ENCODE results near the gene SMIM5. TPM values are rescaled to one million over a fixed set of nuclear protein-coding genes. Genes with fewer than 3 reads are reported as not detected.

Gene SMIM5
- total RNA-seq, 4 donors from 2014 or later: 7.1 to 11.9 (median 9.5) TPM

- intact Hi-C loops (cut with DNase I; ENCODE audit: low total_unique reads): no loop called here
- no peak for DNase-seq (ENCODE audit: low spot score in 2 of 2)
- TF ChIP-seq POLR2A (IDR thresholded peaks at IDR 0.05): no peak
- 66 to 72% methylated on average over 7 of the region's 7 CpGs for WGBS, 2 donors
- H3K4me3 ChIP-seq (ENCODE audit: low read depth, poor library complexity, severe bottlenecking): no peak overlapping the region
Measured at GRCh38 chr17:75642182-75642783, 9.0 kb downstream of the SMIM5 start.

- no peak overlapping the region for H3K4me3 ChIP-seq (ENCODE audit: low read depth, poor library complexity, severe bottlenecking)
- intact Hi-C loops (cut with DNase I; ENCODE audit: low total_unique reads): no loop called here
- TF ChIP-seq CTCF (IDR thresholded peaks at IDR 0.05): no peak
- no peak for TF ChIP-seq POLR2A (IDR thresholded peaks at IDR 0.05)
- 52 to 56% methylated on average over 14 to 17 of the region's 17 CpGs for WGBS, 2 donors
- no peak for DNase-seq (ENCODE audit: low spot score in 2 of 2)
Measured at GRCh38 chr17:75642784-75643642, 9.8 kb downstream of the SMIM5 start.

- 79 to 85% methylated on average over 7 of the region's 7 CpGs for WGBS, 2 donors
- no peak overlapping the region for H3K4me3 ChIP-seq (ENCODE audit: low read depth, poor library complexity, severe bottlenecking)
- TF ChIP-seq POLR2A (IDR thresholded peaks at IDR 0.05): no peak
- no peak for TF ChIP-seq CTCF (IDR thresholded peaks at IDR 0.05)
- no peak for DNase-seq (ENCODE audit: low spot score in 2 of 2)
- intact Hi-C loops (cut with DNase I; ENCODE audit: low total_unique reads): no loop called here
Measured at GRCh38 chr17:75643643-75644017, 10.4 kb downstream of the SMIM5 start.

- intact Hi-C loops (cut with DNase I; ENCODE audit: low total_unique reads): no loop called here
- H3K4me3 ChIP-seq (ENCODE audit: low read depth, poor library complexity, severe bottlenecking): no peak overlapping the region
- peak in 1 of 2 donors; percentile 43 for DNase-seq (ENCODE audit: low spot score in 2 of 2)
- 46 to 49% methylated on average over 7 of the region's 7 CpGs for WGBS, 2 donors
- no peak for TF ChIP-seq CTCF (IDR thresholded peaks at IDR 0.05)
- no peak for TF ChIP-seq POLR2A (IDR thresholded peaks at IDR 0.05)
Measured at GRCh38 chr17:75645501-75645888, 12.3 kb downstream of the SMIM5 start.

GRCh38 chr17:75645889-75646637 lies 12.8 kb downstream of the SMIM5 start:
- DNase-seq (ENCODE audit: low spot score in 2 of 2): no peak
- TF ChIP-seq CTCF (IDR thresholded peaks at IDR 0.05) (no peak), POLR2A (IDR thresholded peaks at IDR 0.05) (no peak)
- intact Hi-C loops (cut with DNase I; ENCODE audit: low total_unique reads): no loop called here
- 63 to 77% methylated on average over 15 to 17 of the region's 17 CpGs for WGBS, 2 donors
- H3K4me3 ChIP-seq (ENCODE audit: low read depth, poor library complexity, severe bottlenecking): no peak overlapping the region

GRCh38 chr17:75646638-75646992 lies 13.4 kb downstream of the SMIM5 start:
- WGBS, 2 donors: 93 to 94% methylated on average over 6 of the region's 6 CpGs
- TF ChIP-seq CTCF (IDR thresholded peaks at IDR 0.05): no peak
- no peak for TF ChIP-seq POLR2A (IDR thresholded peaks at IDR 0.05)
- intact Hi-C loops (cut with DNase I; ENCODE audit: low total_unique reads): no loop called here
- H3K4me3 ChIP-seq (ENCODE audit: low read depth, poor library complexity, severe bottlenecking): no peak overlapping the region
- DNase-seq (ENCODE audit: low spot score in 2 of 2): no peak
